Prostate gland (tissue), 2 donors: Measurements from ENCODE around the gene PRSS35. TPM values are rescaled to one million over a fixed set of nuclear protein-coding genes. Genes with fewer than 3 reads are reported as not detected.

Source experiments
- DNase-seq: peaks from one replicate; pipeline ENCODE4 v3.0.0-alpha.2; 2019; ENCODE audit warnings: low spot score
- H3K27ac ChIP-seq, 2 donors: fragments of 200-600 bp; sonication (generic); 2 replicates each; pipeline ENCODE4 v1.5.1; 2017 to 2019
- H3K27me3 ChIP-seq: fragments of 200-600 bp; sonication (generic); replicated peaks from 2 replicates; pipeline ENCODE4 v1.5.1; 2019; ENCODE audit not compliant: insufficient read depth
- H3K36me3 ChIP-seq, 2 donors: fragments of 200-600 bp; sonication (generic); 1 replicate in 1 of 2; 2 replicates in 1 of 2; pipeline versions ENCODE4 v1.5.1 to v1.8.1; 2017 to 2019
- H3K4me1 ChIP-seq: fragments of 200-600 bp; sonication (generic); replicated peaks from 2 replicates; pipeline ENCODE4 v1.5.1; 2019
- H3K4me3 ChIP-seq, 2 donors: fragments of 200-600 bp; sonication (generic); 2 replicates each; pipeline ENCODE4 v1.5.1; 2017 to 2019
- H3K9me3 ChIP-seq: fragments of 200-600 bp; sonication (generic); 2 replicates; pipeline ENCODE4 v1.5.1; 2017
- POLR2A ChIP-seq: fragments of 450-650 bp; IDR thresholded peaks from one replicate; pipeline ENCODE4 v1.6.1; 2016; ENCODE audit warnings: antibody characterized with exemption, mild to moderate bottlenecking
- POLR2AphosphoS5 ChIP-seq: sonication (generic); formaldehyde crosslinking; IDR thresholded peaks from one replicate; pipeline ENCODE4 v1.6.1; 2017; ENCODE audit warnings: antibody characterized with exemption
- WGBS: methylation state at CpG from one replicate; pipeline ENCODE4 v1.1.5; 2018; 5-methylcytosine and 5-hydroxymethylcytosine counted together
- intact Hi-C: fragments of 100-400 bp; cut with DNase I; formaldehyde crosslinking; loops from one replicate; pipeline ENCODE4 v1.14.2; 2022
- total RNA-seq, 2 donors: library from RNA; depleted of rRNA; stranded (reverse); fragments of >200 nt; gene quantifications; one replicate each; pipeline ENCODE4 v1.1.0, GENCODE V29; 2016
- TF ChIP-seq, protein P1 (sequence below), 4 experiments: fragments of 200-600 bp in 2 of 4; fragments of 450-650 bp in 2 of 4; sonication (generic) in 2 of 4; IDR thresholded peaks; 1 replicate in 3 of 4; 2 replicates in 1 of 4; pipeline ENCODE4 v1.5.1; 2016 to 2019; ENCODE audit warnings: antibody characterized with exemption in 4 of 4, mild to moderate bottlenecking in 2 of 4, moderate library complexity in 2 of 4

Gene PRSS35
- total RNA-seq, 2 donors from 2014 or later = 2.4 TPM; not detected in 1

GRCh38 chr6:83467620-83468036 is 44.7 kb upstream of the PRSS35 start:
- intact Hi-C loops = no loop called here
- Histone ChIP-seq H3K4me3 (no peak overlapping the region), H3K27me3 (no peaks in the 10 kb centered on the region), H3K27ac (no peak overlapping the region), H3K4me1 (no peaks in the 10 kb centered on the region), H3K9me3 (no peaks in the 10 kb centered on the region), H3K36me3 (no peaks in the 10 kb centered on the region)
- DNase-seq = no peak
- TF ChIP-seq POLR2AphosphoS5 = no peak
- TF ChIP-seq, protein P1, sequence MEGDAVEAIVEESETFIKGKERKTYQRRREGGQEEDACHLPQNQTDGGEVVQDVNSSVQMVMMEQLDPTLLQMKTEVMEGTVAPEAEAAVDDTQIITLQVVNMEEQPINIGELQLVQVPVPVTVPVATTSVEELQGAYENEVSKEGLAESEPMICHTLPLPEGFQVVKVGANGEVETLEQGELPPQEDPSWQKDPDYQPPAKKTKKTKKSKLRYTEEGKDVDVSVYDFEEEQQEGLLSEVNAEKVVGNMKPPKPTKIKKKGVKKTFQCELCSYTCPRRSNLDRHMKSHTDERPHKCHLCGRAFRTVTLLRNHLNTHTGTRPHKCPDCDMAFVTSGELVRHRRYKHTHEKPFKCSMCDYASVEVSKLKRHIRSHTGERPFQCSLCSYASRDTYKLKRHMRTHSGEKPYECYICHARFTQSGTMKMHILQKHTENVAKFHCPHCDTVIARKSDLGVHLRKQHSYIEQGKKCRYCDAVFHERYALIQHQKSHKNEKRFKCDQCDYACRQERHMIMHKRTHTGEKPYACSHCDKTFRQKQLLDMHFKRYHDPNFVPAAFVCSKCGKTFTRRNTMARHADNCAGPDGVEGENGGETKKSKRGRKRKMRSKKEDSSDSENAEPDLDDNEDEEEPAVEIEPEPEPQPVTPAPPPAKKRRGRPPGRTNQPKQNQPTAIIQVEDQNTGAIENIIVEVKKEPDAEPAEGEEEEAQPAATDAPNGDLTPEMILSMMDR (IDR thresholded peaks at IDR 0.05) = no peak
- no peak for TF ChIP-seq POLR2A
- 97% methylated on average over 3 of the region's 3 CpGs for WGBS

DNA sequence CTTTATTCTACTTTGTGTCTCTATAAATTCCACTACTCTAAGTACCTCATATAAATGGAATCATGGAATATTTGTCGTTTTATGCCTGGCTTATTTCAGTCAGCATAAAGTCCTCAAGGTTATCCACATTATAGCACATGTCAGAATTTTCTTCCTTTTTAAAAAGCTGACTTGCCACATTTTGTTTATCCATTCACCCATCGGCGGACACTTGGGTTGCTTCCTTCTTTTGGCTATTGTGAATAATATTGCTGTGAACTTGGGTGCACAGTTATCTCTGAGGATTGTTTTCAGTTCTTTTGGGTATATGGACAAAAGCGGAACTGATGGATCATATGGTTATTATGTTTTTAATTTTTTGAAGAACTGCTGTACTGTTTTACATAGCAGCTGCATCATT is 42.3 kb upstream of the PRSS35 start:
- Histone ChIP-seq H3K27me3 (no peaks in the 10 kb centered on the region), H3K4me3 (no peak overlapping the region), H3K27ac (no peak overlapping the region), H3K4me1 (no peaks in the 10 kb centered on the region), H3K9me3 (no peaks in the 10 kb centered on the region), H3K36me3 (no peaks in the 10 kb centered on the region)
- no peak for DNase-seq
- TF ChIP-seq, protein P1 (IDR thresholded peaks at IDR 0.05) = no peak
- TF ChIP-seq POLR2A (no peak), POLR2AphosphoS5 (no peak)
- intact Hi-C loops = no loop called here
- 73% methylated on average over 4 of the region's 4 CpGs for WGBS

- Histone ChIP-seq H3K36me3 (no peaks in the 10 kb centered on the region), H3K4me3 (no peak overlapping the region), H3K27ac (no peak overlapping the region), H3K9me3 (no peaks in the 10 kb centered on the region), H3K27me3 (no peaks in the 10 kb centered on the region), H3K4me1 (no peaks in the 10 kb centered on the region)
- WGBS = 98% methylated on average over 3 of the region's 3 CpGs
- no peak for DNase-seq
- intact Hi-C loops = no loop called here
- TF ChIP-seq, protein P1 (IDR thresholded peaks at IDR 0.05) = no peak
- TF ChIP-seq POLR2A = no peak
- no peak for TF ChIP-seq POLR2AphosphoS5
These were observed 41.7 kb upstream of the PRSS35 start for GRCh38 chr6:83470587-83470986.

GRCh38 chr6:83472767-83473166 is 39.6 kb upstream of the PRSS35 start:
- TF ChIP-seq POLR2AphosphoS5 = no peak
- TF ChIP-seq, protein P1 (IDR thresholded peaks at IDR 0.05) = no peak
- Histone ChIP-seq H3K27ac (no peak overlapping the region), H3K27me3 (no peaks in the 10 kb centered on the region), H3K4me1 (no peaks in the 10 kb centered on the region), H3K9me3 (no peaks in the 10 kb centered on the region), H3K36me3 (no peaks in the 10 kb centered on the region), H3K4me3 (no peak overlapping the region)
- DNase-seq = no peak
- 62% methylated on average over 2 of the region's 2 CpGs for WGBS
- intact Hi-C loops = no loop called here

DNA sequence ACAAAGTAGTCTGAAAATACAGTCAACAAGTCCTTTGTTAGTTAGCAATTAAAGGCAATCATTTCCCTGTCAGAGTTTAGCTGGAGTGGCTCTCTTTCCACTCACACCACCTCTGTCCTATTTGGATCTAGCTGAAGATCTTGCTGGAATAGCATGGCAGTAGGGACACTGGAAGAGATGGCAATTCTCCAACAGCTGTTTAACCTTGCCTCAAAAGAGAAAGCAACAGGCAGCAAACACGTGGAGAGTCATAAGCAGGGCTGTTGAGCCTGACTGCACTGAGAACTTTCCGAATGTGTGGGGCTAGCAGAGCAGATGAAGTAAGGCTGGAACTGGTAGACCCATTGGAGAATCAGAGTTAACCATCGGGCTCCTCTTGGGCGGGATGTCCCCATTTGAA is 38.0 kb upstream of the PRSS35 start:
- no peak for TF ChIP-seq POLR2A
- no peak for TF ChIP-seq POLR2AphosphoS5
- TF ChIP-seq, protein P1 (IDR thresholded peaks at IDR 0.05) = no peak
- no peaks in the 10 kb centered on the region for H3K27me3 ChIP-seq
- no peaks in the 10 kb centered on the region for H3K9me3 ChIP-seq
- H3K27ac ChIP-seq = no peak overlapping the region
- intact Hi-C loops = no loop called here
- 49% methylated on average over 4 of the region's 4 CpGs for WGBS
- no peak overlapping the region for H3K4me3 ChIP-seq
- no peak for DNase-seq
- no peaks in the 10 kb centered on the region for H3K4me1 ChIP-seq
- no peaks in the 10 kb centered on the region for H3K36me3 ChIP-seq
